ENCODE data around the gene PLEKHO1. TPM values are rescaled to one million over a fixed set of nuclear protein-coding genes. Genes with fewer than 3 reads are reported as not detected.
A peak's percentile ranks its signal among the peaks of the same experiment; 100 is the strongest.

PLEKHO1 gene
- total and polyA plus RNA-seq, 12 donors = 29.3 to 221 (median 59.7) TPM

DNA sequence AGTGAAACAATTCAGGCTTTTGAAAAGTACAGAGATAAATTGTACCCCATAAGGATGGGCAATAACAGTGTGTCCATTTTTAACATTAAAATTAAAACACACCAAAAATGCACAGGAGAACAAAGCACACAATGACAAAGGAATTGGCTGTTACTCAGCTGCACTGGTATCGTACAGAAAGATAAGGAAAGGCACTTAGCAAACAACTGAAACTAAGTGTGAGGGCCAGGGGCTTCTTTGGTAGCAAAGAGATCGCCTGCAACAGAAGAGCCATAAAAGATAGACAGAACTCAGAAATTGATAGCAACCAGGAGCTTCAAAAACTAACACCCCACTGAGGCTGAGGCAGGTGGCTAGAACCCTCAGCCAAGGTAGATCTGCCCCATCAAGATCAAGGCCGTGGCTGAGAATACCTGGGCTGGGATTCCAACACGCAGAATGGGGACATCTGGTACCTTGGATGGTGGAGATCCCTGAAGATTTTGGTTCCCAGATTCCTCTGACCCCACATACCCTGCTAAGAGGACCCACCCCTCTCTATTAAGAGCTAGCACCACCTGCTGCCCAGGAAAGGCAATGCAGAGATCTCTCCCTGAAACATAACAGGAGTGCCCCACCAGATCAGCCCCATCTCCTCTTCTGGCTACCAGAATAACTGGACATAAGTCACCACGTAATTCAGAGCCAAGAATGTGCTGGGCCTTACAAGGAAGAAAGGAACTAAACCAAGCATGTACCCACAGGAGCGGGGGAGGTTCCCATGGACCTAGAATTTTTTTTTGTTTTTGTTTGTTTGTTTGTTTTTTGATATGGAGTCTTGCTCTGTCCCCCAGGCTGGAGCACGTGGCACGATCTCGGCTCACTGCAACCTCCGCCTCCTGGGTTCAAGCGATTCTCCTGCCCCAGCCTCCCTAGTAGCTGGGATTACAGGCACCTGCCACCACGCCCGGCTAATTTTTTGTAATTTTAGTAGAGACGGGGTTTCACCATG lies 16.2 kb downstream of the PLEKHO1 start:
- TF ChIP-seq, protein P1, sequence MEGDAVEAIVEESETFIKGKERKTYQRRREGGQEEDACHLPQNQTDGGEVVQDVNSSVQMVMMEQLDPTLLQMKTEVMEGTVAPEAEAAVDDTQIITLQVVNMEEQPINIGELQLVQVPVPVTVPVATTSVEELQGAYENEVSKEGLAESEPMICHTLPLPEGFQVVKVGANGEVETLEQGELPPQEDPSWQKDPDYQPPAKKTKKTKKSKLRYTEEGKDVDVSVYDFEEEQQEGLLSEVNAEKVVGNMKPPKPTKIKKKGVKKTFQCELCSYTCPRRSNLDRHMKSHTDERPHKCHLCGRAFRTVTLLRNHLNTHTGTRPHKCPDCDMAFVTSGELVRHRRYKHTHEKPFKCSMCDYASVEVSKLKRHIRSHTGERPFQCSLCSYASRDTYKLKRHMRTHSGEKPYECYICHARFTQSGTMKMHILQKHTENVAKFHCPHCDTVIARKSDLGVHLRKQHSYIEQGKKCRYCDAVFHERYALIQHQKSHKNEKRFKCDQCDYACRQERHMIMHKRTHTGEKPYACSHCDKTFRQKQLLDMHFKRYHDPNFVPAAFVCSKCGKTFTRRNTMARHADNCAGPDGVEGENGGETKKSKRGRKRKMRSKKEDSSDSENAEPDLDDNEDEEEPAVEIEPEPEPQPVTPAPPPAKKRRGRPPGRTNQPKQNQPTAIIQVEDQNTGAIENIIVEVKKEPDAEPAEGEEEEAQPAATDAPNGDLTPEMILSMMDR (IDR thresholded peaks at IDR 0.05) = peak; percentile 32 to 72 (median 66)
- intact Hi-C loops (cut with DNase I) = loop anchor here in 8 of 10 donors (2.0 to 10.0 kb wide), 5 partner anchors 89 to 204 kb away; no protein-coding TSS in a partner anchor
- DNase-seq = peak; percentile 40 to 62
- H3K27me3 ChIP-seq = no peaks in the 10 kb centered on the region
- peak overlapping the region in 8 of 10 donors; percentile 33 to 96 (median 92) for H3K27ac ChIP-seq
- H3K4me3 ChIP-seq = no peak overlapping the region
- WGBS, 2 donors = 60 to 66% methylated on average over 14 of the region's 14 CpGs
- no peaks in the 10 kb centered on the region for H3K9me3 ChIP-seq
- H3K36me3 ChIP-seq = peaks cover 0 to 1% (median 0%) of the 10 kb centered on the region in 9 donors
- ATAC-seq = no peak
- H3K4me1 ChIP-seq = peaks cover 10 to 57% (median 37%) of the 10 kb centered on the region in 9 donors

DNA sequence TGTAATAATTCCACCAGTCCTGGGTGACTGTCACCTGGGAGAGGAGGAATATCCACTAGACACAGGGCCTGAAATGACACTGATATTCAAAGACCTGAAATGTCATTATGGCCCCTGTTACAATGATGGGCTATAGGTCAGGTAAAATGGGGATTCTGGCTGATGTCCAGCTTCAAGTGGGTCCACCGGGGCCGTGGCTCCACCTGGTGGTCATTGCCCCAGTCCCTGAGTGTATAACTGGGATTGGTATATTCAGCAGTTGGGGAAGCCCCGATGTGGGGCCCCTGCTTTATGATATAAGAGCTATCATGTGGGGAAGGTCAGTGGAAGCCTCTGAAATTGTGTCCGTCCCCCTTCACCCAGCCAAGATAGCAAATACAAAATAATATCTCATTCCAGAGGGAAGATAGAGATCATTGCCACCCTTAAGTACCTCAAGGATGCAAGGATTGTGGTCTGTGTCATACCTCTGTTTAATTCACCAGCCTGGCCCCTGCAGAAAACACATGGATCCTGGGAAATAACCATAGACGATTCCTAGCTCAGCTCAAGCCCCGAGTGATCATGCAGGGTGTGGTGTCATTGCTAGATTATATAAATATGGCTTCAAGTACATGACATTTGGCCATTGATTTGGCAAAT lies 19.4 kb downstream of the PLEKHO1 start:
- Histone ChIP-seq H3K36me3 (no peaks in the 10 kb centered on the region), H3K9me3 (no peaks in the 10 kb centered on the region), H3K27me3 (no peaks in the 10 kb centered on the region), H3K4me3 (no peak overlapping the region), H3K4me1 (peaks cover 0 to 27% (median 11%) of the 10 kb centered on the region in 9 donors), H3K27ac (no peak overlapping the region)
- intact Hi-C loops (cut with DNase I) = loop anchor here (1.0 to 10.0 kb wide), 8 partner anchors 92 to 207 kb away; no protein-coding TSS in a partner anchor
- DNase-seq = peak; percentile 67 to 73
- ATAC-seq = peak; percentile 36 to 76 (median 70)
- TF ChIP-seq, protein P1 (IDR thresholded peaks at IDR 0.05) = peak; percentile 72 to 91 (median 84)
- 16% methylated on average over 6 of the region's 6 CpGs for WGBS, 2 donors

DNA sequence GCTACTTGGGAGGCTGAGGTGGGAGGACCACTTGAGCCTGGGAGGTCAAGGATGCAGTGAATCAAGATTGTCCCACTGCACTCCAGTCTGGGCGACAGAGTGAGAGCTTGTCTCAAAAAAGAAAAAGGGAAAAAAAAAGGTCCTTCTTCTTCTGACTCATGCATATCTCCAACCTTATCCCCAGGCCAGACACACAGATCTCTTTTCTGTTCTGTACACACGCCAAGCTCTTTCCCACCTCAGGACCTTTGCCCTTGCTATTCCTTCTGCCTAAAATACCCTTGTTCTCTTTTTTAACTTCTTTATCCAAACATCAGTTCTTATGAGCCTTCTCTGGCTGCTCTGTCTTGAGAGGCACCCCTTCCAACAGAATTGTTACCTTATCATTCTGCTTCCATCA lies 22.1 kb downstream of the PLEKHO1 start:
- 88 to 93% methylated on average over 2 of the region's 2 CpGs for WGBS, 2 donors
- intact Hi-C loops (cut with DNase I) = loop anchor here in 1 of 10 donors (5.0 kb wide), 1 partner anchor 200 kb away; no protein-coding TSS in a partner anchor
- TF ChIP-seq, protein P1 (IDR thresholded peaks at IDR 0.05) = no peak

DNA sequence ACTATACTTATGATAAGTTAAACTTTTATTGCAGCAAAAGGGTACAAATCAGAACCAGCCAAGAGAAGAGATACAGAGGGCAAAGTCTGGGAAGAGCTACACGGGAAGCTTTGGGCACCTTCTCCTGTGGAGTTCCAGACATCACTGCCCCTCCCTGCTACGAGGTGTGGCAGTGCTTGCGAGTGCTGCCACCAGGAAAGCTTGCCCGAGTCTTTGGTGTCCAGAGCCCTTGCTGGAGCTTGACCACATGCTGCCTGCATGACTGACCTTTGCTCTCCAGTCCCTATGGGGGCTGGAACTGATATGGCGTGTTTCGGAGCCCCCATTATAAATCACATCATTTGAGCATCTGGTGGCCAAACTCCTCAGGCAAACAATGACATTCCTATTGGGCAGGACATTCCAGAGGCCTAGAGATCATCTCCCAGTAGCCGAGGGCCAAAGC lies 23.4 kb downstream of the PLEKHO1 start:
- ATAC-seq (no peak), DNase-seq (no peak)
- Histone ChIP-seq H3K27ac (no peak overlapping the region), H3K27me3 (no peaks in the 10 kb centered on the region), H3K36me3 (no peaks in the 10 kb centered on the region), H3K4me3 (no peak overlapping the region), H3K4me1 (peaks cover 0 to 26% (median 0%) of the 10 kb centered on the region in 9 donors), H3K9me3 (no peaks in the 10 kb centered on the region)
- intact Hi-C loops (cut with DNase I) = loop anchor here in 1 of 10 donors (5.0 kb wide), 1 partner anchor 201 kb away; no protein-coding TSS in a partner anchor
- 78 to 80% methylated on average over 7 of the region's 7 CpGs for WGBS, 2 donors
- TF ChIP-seq, protein P1 (IDR thresholded peaks at IDR 0.05) = no peak

More for the DNA sequence above, 22.1 kb downstream of the PLEKHO1 start:
- no peak overlapping the region for H3K27ac ChIP-seq
- no peak overlapping the region for H3K4me3 ChIP-seq
- no peak for DNase-seq
- no peaks in the 10 kb centered on the region for H3K36me3 ChIP-seq
- no peak for ATAC-seq
- H3K27me3 ChIP-seq = no peaks in the 10 kb centered on the region
- H3K9me3 ChIP-seq = no peaks in the 10 kb centered on the region
- H3K4me1 ChIP-seq = peaks cover 0 to 15% (median 0%) of the 10 kb centered on the region in 9 donors
